ENCODE results near the gene SRPRA.
"Not testable (repeated sequence)": the region's sequence is repeated elsewhere in the genome, so short reads cannot be mapped to it uniquely, and the experiment has no call there.

DNA sequence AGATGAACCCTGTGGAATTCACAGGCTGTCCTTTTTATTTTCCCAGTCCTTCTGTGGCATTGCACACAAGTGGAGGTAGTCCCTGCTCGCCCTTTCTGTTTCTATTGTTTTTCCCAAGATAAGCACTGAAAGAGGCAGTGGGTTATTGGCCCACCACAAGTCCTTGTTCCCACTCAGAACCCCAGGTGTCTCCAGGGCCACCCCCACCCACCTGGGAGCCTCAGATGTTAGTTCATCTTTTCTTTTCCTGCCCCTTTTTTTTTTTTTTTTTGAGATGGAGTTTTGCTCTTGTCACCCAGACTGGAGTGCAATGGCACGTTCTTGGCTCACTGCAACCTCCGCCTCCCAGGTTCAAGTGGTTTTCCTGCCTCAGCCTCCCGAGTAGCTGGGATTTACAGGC, 40.1 kb upstream of the SRPRA start:
- TF ChIP-seq POLR2A, CTCF (IDR thresholded peaks at IDR 0.05): not testable (repeated sequence)
